Measurements from ENCODE around the gene HMGA1. TPM values are rescaled to one million over a fixed set of nuclear protein-coding genes. Genes with fewer than 3 reads are reported as not detected.

Gene HMGA1
- total RNA-seq, 1 experiment from 2014 or later = 154 TPM

- intact Hi-C loops (cut with micrococcal nuclease) = no loop called here
- Mint-ChIP-seq H3K4me3 (ENCODE audit: unreplicated experiment) (no peak overlapping the region), H3K27me3 (ENCODE audit: insufficient read depth, unreplicated experiment) (no peaks in the 10 kb centered on the region), H3K36me3 (ENCODE audit: insufficient read depth, unreplicated experiment) (no peaks in the 10 kb centered on the region), H3K27ac (ENCODE audit: low read depth, unreplicated experiment) (peak overlapping the region; percentile 43), H3K9me3 (ENCODE audit: unreplicated experiment) (no peaks in the 10 kb centered on the region), H3K4me1 (ENCODE audit: insufficient read depth, unreplicated experiment) (peaks cover 7% of the 10 kb centered on the region)
- TF ChIP-seq CTCF (IDR thresholded peaks at IDR 0.05; ENCODE audit: unreplicated experiment) = no peak
- POLR2A ChIA-PET = no interaction called here
- CTCF ChIA-PET = interaction anchor here (0.7 to 2.0 kb wide), 5 partner anchors 11 to 693 kb away, joined by 3 to 6 read pairs (median 3); no protein-coding TSS in a partner anchor
- no TSS peak for BruUV-seq (replicated peaks)
- DNase-seq (ENCODE audit: unreplicated experiment) = no peak
Measured at GRCh38 chr6:34200340-34200971, 36.2 kb upstream of the HMGA1 start.

GRCh38 chr6:34201455-34202107 lies 35.1 kb upstream of the HMGA1 start:
- intact Hi-C loops (cut with micrococcal nuclease) = no loop called here
- no peak for DNase-seq (ENCODE audit: unreplicated experiment)
- H3K4me1 Mint-ChIP-seq (ENCODE audit: insufficient read depth, unreplicated experiment) = peaks cover 2% of the 10 kb centered on the region
- POLR2A ChIA-PET = interaction anchor here (0.6 to 1.1 kb wide), 4 partner anchors 22 to 407 kb away, joined by 3 to 4 read pairs (median 3); partner anchors contain the start of gene NUDT3
- no peak for TF ChIP-seq CTCF (IDR thresholded peaks at IDR 0.05; ENCODE audit: unreplicated experiment)
- no peaks in the 10 kb centered on the region for H3K27me3 Mint-ChIP-seq (ENCODE audit: insufficient read depth, unreplicated experiment)
- no peaks in the 10 kb centered on the region for H3K9me3 Mint-ChIP-seq (ENCODE audit: unreplicated experiment)
- H3K27ac Mint-ChIP-seq (ENCODE audit: low read depth, unreplicated experiment) = no peak overlapping the region
- CTCF ChIA-PET = interaction anchor here (0.7 to 2.0 kb wide), 3 partner anchors 10 to 214 kb away, joined by 3 to 6 read pairs (median 4); no protein-coding TSS in a partner anchor
- H3K4me3 Mint-ChIP-seq (ENCODE audit: unreplicated experiment) = no peak overlapping the region
- no peaks in the 10 kb centered on the region for H3K36me3 Mint-ChIP-seq (ENCODE audit: insufficient read depth, unreplicated experiment)
- no TSS peak for BruUV-seq (replicated peaks)

DNA sequence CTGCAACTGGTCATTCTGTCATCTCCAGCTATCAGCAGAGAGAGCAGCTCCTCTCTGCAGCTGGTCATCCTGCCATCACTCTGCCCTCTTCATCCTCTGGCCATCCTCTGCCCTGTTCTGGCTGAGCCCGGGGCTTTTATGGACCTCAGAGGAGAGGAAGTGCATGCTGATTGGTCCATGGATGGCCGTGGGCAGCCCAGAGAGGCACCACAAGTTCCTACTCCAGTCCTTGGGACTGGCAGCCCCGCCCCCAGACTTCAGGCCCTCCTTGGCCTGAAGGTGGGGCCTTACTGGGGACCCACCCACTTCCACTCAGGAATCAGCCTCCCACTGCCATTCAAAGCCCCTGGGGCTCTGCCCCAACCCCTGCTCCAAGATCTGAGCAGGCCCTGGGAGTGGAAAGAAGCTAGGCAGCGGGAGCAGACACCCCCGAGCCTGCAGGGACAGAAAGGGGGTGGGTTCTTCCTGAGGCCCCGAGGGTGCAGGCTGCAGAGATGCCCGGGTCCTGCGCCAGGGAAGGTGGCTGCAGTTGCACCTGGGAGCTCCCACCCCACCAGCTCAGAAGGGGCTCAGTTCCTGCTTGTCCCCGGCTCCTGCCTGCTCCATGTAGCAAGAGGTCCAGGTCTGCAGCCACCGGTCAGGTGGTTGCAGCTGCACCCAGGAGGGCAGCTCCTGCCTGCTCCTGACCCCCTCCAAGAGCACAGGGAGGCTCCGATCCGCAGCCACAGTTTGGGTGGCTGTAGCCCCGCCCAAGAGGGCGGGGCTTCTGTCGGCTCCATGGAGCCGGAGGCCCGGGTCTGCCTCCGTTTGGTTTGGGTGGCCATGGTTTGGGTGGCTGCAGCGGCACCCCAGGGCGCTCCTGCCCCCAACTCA lies 34.1 kb upstream of the HMGA1 start:
- ChIA-PET CTCF (interaction anchor here (0.6 to 0.7 kb wide), 2 partner anchors 205 to 1270 kb away, joined by 3 read pairs; no protein-coding TSS in a partner anchor), POLR2A (interaction anchor here (0.6 to 1.1 kb wide), 5 partner anchors 20 to 406 kb away, joined by 3 to 4 read pairs (median 3); partner anchors contain the start of gene NUDT3)
- H3K27ac Mint-ChIP-seq (ENCODE audit: low read depth, unreplicated experiment) = no peak overlapping the region
- DNase-seq (ENCODE audit: unreplicated experiment) = no peak
- intact Hi-C loops (cut with micrococcal nuclease) = no loop called here
- no TSS peak for BruUV-seq (replicated peaks)
- H3K4me1 Mint-ChIP-seq (ENCODE audit: insufficient read depth, unreplicated experiment) = no peaks in the 10 kb centered on the region
- no peak overlapping the region for H3K4me3 Mint-ChIP-seq (ENCODE audit: unreplicated experiment)
- H3K36me3 Mint-ChIP-seq (ENCODE audit: insufficient read depth, unreplicated experiment) = no peaks in the 10 kb centered on the region
- no peak for TF ChIP-seq CTCF (IDR thresholded peaks at IDR 0.05; ENCODE audit: unreplicated experiment)
- no peaks in the 10 kb centered on the region for H3K27me3 Mint-ChIP-seq (ENCODE audit: insufficient read depth, unreplicated experiment)
- no peaks in the 10 kb centered on the region for H3K9me3 Mint-ChIP-seq (ENCODE audit: unreplicated experiment)
